GM19351 (cell line): Measurements from ENCODE around the gene AKR1C1.
"Not testable (repeated sequence)": the region's sequence is repeated elsewhere in the genome, so short reads cannot be mapped to it uniquely, and the experiment has no call there.

Experiments used
- ATAC-seq: cut with Tn5 transposase; IDR thresholded peaks from one replicate; pipeline ENCODE4 v1.9.1; 2021; ENCODE audit warnings: mild to moderate bottlenecking, moderate library complexity; ENCODE audit not compliant: unreplicated experiment

Gene AKR1C1

DNA sequence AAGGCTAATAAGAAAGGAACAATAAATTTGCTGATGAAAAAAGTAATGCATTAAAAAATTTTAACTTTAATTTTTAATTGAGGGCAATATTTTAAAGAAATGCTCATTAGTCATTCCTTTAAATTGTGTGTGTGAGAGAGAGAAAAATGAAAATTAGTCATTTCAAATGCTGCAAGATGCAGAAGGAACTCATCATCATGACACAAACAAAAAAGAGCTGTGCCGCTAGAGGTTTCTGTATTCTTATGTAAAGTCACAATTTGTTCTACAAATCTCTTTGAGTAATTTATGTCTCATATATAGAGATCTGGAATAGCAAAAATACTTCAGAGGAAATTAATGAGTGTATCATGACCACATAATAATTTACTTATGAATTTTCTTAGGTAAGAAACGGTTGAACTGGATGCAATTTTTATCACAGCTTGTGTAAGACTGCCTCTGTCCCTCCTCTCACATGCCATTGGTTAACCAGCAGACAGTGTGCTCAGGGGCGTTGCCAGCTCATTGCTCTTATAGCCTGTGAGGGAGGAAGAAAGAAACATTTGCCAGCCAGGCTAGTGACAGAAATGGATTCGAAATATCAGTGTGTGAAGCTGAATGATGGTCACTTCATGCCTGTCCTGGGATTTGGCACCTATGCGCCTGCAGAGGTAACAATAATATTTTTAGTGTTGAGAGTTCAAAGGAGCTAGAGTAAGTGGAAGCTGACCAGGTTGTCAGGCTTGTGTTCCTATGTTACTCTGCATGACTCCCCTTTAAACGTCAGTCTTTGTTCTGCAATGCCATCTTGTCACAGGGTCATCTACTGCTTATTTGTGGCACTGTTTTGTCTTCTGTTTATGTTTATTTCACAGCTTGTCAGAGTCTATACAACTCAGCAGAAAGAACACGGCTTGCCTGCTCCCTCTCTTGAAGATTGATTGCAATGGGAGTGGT lies at the start of gene AKR1C1:
Gene AKR1C1, plus strand, starts transcription at position 540 of the 939 bp plus-strand sequence. Its CDS starts 30 bp downstream, at position 570.
- not testable (repeated sequence) for ATAC-seq

GRCh38 chr10:4914213-4914850 lies 48.9 kb upstream of the AKR1C1 start:
- no peak for ATAC-seq

DNA sequence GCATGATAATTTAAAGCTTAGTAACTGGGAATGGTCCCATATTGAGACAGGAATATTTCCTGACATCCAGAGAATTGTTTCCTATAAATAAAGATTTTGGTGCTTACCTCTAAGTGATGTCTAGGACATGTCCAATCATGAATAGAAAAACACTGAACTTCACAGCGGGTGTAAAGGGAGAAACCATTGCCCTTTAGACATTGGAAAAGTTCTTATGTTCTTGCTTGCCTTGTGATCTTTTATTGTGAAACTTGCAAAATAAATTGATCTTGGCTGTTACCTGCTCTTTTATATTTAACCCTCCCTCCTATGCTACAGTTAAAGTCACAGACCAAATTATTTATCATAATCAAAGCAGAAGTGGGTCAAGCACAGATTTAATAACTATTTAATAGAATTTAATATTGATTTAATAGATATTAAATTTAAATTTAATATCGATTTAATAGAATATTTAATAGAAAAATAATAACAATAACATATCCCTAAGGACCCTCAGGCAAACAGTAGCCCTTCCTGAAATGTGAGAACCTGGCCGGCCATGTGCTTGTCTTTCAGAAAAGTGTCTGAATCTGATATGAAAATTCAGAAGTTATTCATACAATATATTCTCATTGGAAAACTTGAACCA lies 47.0 kb upstream of the AKR1C1 start:
- no peak for ATAC-seq

GRCh38 chr10:4918236-4918635 lies 45.0 kb upstream of the AKR1C1 start:
- no peak for ATAC-seq

- ATAC-seq: not testable (repeated sequence)
These were observed 38.7 kb upstream of the AKR1C1 start for GRCh38 chr10:4924482-4924881.

- ATAC-seq: no peak
These were observed 36.8 kb upstream of the AKR1C1 start for GRCh38 chr10:4926400-4926799.

DNA sequence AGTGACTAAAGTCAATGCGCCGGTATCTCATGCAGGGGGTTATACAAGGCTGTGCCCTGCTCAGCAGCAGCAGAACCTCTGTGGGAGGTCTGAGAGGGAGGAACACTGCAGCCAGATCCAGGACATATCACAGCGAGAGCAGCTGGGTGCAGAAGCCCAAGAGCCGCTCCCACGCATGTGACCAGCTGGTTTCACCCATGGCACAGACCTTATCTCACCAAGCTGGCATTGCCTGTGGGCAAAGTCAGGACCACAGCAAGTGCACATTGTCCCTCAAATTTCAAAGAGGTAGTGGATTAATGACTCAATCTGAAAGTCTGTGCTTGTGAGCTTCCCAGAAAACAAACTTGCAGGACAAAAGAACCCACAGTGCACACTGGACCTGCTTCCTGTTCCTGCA lies 31.6 kb upstream of the AKR1C1 start:
- no peak for ATAC-seq

DNA sequence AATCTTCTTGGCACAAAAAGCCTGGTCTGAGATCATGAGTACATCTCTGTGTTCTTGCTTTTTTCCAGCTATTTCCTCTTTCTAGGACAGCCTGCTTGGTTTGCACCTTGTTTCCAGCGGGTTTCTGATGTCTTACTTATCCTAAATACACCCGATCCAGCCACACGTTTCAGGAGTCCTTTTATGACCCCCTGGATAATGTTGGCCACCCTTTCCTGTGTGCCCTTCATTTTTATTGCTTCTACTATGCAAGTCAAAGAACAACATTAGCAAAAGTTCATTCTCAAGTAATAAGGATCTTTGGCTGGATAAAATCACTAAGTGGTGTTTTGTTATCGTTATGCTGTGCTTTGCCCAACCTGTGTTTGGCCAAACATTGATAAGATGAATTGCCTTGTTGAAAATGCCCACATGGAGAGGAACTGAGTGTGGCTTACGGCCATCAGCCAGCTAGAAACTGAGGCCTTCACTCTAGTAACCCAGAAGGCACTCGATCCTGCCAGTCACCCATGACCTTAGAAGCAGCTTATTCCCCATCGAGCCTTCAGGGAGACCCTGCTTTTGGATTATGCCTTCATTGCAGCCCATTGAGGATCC lies 28.7 kb upstream of the AKR1C1 start:
- no peak for ATAC-seq

DNA sequence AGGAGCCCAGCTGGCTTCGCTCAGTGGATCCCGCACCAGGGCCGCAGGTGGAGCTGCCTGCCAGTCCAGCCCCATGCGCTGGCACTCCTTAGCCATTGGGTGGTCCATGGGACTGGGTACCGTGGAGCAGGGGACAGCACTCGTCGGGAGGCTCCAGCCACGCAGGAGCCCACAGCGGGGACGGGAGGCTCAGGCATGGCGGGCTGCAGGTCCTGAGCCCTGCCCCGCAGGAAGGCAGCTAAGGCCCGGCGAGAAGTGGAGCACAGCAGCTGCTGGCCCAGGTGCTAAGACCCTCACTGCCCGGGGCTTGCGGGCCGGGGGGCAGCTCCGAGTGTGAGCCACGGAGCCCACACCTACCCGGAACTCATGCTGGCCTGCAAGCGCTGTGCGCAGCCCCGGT lies 25.9 kb upstream of the AKR1C1 start:
- no peak for ATAC-seq

DNA sequence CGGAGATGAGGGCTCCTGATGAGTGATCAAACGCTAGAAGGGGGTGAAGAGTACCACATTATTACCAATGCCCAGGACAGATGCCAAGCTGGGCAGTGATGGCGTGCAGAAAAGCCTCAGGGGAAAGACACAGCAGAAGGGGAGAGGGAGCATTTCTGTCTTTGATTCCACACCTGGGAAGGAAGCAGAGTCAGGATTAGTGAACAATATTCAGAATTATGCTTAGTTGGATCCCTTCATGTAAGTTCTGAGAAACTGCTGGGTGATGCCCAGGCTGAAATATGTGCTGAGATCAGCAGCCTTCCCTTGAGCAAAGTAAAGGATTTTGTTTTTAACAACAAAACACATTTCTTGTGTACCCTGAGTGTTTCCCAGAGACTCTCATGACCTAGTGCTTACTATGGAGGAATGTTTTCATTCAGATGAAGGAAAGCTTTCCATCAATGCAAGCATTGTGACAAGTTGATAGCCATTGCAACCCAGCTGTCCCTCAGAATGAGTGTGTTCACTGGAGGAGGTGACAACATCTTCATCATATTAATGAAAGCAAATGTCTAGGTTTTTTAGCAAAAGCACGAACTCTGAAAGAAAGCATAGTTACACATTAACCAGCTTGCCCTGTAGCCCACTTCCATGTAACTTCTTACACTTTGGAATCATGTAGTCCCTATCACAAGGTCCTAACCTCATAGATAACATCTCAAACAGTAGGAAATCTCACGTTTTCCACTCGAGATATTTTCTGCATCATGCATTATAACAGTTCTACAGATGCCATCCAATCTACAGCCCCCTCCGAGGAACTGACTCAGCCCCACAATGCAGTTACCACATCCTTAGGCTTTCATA lies 23.8 kb upstream of the AKR1C1 start:
- no peak for ATAC-seq

- ATAC-seq: not testable (repeated sequence)
These were observed 23.2 kb upstream of the AKR1C1 start for GRCh38 chr10:4940073-4940428.

- not testable (repeated sequence) for ATAC-seq
These were observed 22.3 kb upstream of the AKR1C1 start for GRCh38 chr10:4940909-4941308.

DNA sequence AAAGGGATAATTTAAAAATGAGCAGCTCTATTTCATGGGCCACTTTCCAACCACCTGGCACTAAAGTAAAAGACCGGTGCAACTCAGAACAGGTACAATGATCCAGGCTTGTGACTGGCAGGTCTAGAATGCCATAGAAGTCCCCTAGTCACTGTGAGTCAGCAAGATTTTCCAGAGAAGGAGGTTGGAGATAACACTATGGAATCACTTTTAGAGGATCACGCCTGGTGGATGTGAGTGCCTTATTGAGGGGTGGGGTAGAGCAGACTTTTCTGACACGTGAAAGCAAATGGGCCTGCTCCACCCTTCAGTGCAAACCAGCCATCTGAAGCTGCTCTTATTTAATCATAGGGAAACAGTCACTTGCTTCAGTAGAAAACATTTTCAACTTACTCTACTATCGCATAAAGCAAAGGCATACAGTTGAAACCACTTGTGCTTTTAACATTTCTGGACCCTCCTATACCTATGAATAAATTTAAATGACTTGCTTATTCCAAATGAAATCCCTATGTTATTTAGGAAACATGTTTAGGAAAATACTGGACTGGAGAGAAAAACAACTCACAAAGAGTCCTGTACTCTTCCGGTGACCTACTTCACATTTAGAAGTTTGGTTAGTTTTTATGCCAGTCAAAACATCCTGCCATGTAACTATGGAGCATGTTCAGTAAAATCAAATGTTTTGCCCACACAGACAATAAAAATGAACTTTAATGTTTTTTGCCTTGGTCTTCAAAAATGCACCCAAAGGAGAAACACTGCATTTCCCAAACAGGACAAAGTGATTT lies 21.5 kb upstream of the AKR1C1 start:
- no peak for ATAC-seq

DNA sequence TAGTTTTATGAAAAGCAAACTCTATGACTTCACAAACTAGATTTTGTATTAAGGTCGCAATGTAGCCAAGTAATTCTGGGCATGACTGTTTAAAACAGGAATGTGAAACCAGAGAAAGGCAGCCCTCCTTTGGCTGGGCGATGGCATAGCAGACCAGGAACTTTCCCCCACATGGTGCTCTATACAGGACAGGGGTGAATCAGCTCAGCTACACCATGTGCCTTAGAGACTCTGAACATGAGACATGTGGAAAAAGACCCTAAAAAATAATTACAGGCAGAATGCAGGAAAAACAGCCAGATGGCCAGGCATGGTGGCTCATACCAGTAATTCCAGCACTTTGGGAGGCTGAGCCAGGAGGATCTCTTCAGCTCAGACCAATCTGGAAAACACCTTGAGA lies 20.3 kb upstream of the AKR1C1 start:
- ATAC-seq: not testable (repeated sequence)

DNA sequence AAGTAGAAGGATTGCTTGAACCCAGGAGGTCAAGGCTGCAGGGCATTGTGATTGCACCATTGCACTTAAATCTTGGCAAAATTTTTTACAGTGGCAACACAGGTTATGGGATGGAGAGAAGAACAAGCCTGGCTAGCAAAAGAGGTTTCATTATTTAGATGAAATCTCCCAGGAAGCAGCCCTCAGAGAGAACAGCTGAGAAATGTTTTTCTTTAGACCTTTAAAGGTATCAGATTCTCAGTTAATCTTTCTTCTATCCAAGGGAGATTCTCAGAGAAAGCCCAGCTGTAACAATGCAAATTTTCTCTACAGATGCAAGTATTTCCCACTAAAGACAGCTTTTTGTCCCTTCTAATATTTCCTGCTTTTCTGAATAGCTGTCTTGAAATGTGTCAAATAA lies 19.8 kb upstream of the AKR1C1 start:
- not testable (repeated sequence) for ATAC-seq

GRCh38 chr10:4943821-4944220 lies 19.4 kb upstream of the AKR1C1 start:
- no peak for ATAC-seq

DNA sequence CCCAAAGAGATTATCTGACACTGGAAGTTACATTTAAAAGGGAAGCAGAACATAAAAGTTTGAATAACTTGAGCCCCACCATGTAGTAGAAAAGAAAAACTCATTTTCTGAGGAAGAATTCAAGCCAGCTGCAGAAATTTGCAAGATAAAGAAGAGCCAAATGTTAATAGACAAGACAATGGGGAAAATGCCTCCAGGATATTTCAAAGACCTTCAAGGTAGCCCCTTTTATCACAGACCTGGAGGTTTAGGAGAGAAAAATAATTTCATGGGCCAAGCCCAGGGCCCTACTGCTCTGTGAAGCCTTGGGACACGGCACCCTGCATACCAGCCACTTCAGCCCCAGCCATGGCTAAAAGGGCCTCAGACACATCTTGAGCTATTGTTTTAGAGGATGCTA lies 18.4 kb upstream of the AKR1C1 start:
- no peak for ATAC-seq

DNA sequence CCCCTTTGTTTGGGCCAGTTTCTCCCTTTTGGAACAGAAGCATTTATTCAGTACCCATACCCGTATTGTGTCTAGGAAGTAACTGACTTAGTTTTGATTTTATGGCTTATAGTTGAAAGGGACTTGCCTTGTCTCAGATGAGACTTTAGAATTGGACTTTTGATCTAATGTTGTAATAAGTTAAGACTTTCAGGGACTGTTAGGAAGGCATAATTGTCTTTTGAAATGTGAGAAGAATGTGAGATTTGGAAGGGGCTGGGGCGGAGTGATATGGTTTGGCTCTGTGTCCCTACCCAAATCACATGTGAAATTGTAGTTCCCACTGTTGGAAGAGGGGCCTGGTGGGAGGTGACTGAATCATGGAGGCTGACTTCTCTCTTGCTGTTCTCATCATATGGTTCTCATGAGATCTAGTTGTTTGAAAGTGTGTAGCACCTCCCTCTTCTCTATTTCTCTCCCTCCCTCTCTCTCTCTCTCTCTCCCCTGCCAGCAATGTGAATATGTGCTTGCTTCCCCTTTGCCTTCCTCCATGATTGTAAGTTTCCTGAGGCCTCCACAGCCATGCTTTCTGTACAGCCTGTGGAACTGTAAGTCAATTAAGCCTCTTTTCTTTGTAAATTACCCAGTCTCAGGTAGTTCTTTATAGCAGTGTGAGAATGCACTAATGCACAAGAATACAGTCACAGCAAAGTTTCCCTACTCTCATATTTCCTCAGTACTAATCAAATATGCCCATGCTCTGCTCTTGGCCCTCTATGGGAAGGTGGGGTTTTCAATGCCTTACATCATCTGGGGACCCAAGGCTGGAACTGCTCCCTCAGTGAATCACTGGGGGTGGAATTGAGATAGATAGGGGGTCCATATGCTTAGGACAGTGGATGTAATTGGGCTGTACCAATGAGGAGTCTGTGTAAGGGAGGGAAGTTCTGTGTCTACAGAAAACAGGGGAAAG lies 17.2 kb upstream of the AKR1C1 start:
- no peak for ATAC-seq
